H1 (cell line): ENCODE data around the gene ZNF281. TPM values are rescaled to one million over a fixed set of nuclear protein-coding genes. Genes with fewer than 3 reads are reported as not detected.

Experiments
- CHD7 ChIP-seq: fragments of 300-600 bp; sonication (generic); IDR thresholded peaks from 2 replicates; pipeline ENCODE4 v1.7.1; 2012; ENCODE audit warnings: low read length, moderate library complexity, mild to moderate bottlenecking, inconsistent platforms; ENCODE audit not compliant: insufficient replicate concordance
- CREB1 ChIP-seq: IDR thresholded peaks from 2 replicates; pipeline ENCODE4 v1.6.1; 2012; ENCODE audit warnings: inconsistent platforms
- CTBP2 ChIP-seq: IDR thresholded peaks from 2 replicates; pipeline ENCODE4 v1.7.0; 2011; ENCODE audit warnings: borderline replicate concordance, mild to moderate bottlenecking, moderate library complexity, mixed read lengths, low read length; ENCODE audit not compliant: insufficient read depth, insufficient read length
- NANOG ChIP-seq: IDR thresholded peaks from 2 replicates; pipeline ENCODE4 v1.6.1; 2011; ENCODE audit warnings: low read length, low read depth, mild to moderate bottlenecking, inconsistent platforms; ENCODE audit not compliant: insufficient read depth, poor library complexity, severe bottlenecking
- POU5F1 ChIP-seq: IDR thresholded peaks from 2 replicates; pipeline ENCODE4 v1.6.1; 2011; ENCODE audit warnings: low read depth, mild to moderate bottlenecking, low read length, moderate library complexity
- RBBP5 ChIP-seq: IDR thresholded peaks from 2 replicates; pipeline ENCODE4 v1.7.1; 2012; ENCODE audit warnings: low read depth, mild to moderate bottlenecking, inconsistent platforms, low read length, moderate library complexity, borderline replicate concordance
- RXRA ChIP-seq: IDR thresholded peaks from 2 replicates; pipeline ENCODE4 v1.6.1; 2011; ENCODE audit warnings: low read depth, mild to moderate bottlenecking, low read length, moderate library complexity; ENCODE audit not compliant: insufficient read depth
- SAP30 ChIP-seq: fragments of 300-600 bp; sonication (generic); IDR thresholded peaks from 2 replicates; pipeline ENCODE4 v1.7.1; 2012; ENCODE audit warnings: low read length, moderate library complexity, mild to moderate bottlenecking, inconsistent platforms; ENCODE audit not compliant: insufficient read depth, insufficient replicate concordance
- SIRT6 ChIP-seq: IDR thresholded peaks from one replicate; pipeline ENCODE4 v1.7.1; 2012; ENCODE audit warnings: low read length, inconsistent platforms
- SIX5 ChIP-seq: IDR thresholded peaks from 2 replicates; pipeline ENCODE4 v1.6.1; 2011; ENCODE audit warnings: mild to moderate bottlenecking, low read depth, low read length
- SP4 ChIP-seq: IDR thresholded peaks from 2 replicates; pipeline ENCODE4 v1.6.1; 2012; ENCODE audit warnings: low read length, inconsistent platforms
- SUZ12 ChIP-seq: fragments of 200-600 bp; sonication (generic); IDR thresholded peaks from 2 replicates; pipeline ENCODE4 v1.6.1; 2012; ENCODE audit warnings: mild to moderate bottlenecking, inconsistent platforms, low read length, moderate library complexity, mixed read lengths
- polyA plus RNA-seq, 7 experiments: library from polyadenylated mRNA; depleted of rRNA in 3 of 7; stranded (reverse) in 5 of 7; unstranded in 2 of 7; fragments of >200 nt in 5 of 7; fragments of 200-250 nt in 2 of 7; gene quantifications; 1 replicate in 5 of 7; 2 replicates in 1 of 7; 4 replicates in 1 of 7; pipeline versions ENCODE4 v1.2.1 to v1.2.3, GENCODE V29; 2011 to 2013; ENCODE audit warnings: missing spikeins in 2 of 7, mixed read lengths in 2 of 7
- total RNA-seq: library from RNA; stranded (reverse); fragmentation: NEBNext Ultra II Directional; extraction: Animal tissue kit (Norgen Biotek cat#: 25700); gene quantifications from 2 replicates; pipeline ENCODE4 v1.2.1, GENCODE V29; 2021

Gene ZNF281
- total and polyA plus RNA-seq, 2 of the 8 experiments (the other 6 are each of a cell fraction or from before 2014, with no cell fraction given): 19.5 to 61.4 TPM

- TF ChIP-seq CHD7: no peak
- no peak for TF ChIP-seq CREB1
- no peak for TF ChIP-seq SIX5
- no peak for TF ChIP-seq RBBP5
- no peak for TF ChIP-seq SP4
- no peak for TF ChIP-seq CTBP2
- no peak for TF ChIP-seq SAP30
- no peak for TF ChIP-seq POU5F1
- TF ChIP-seq NANOG: no peak
- no peak for TF ChIP-seq RXRA
- TF ChIP-seq SUZ12: no peak
- no peak for TF ChIP-seq SIRT6
- TF ChIP-seq, all 59 proteins: peak for 0
Observed at GRCh38 chr1:200376528-200376927, 33.3 kb downstream of the ZNF281 start (continued).
